Iris pigment epithelial cell (primary cell): ENCODE measurements around the gene FUBP1.
"Not testable (repeated sequence)": the region's sequence is repeated elsewhere in the genome, so short reads cannot be mapped to it uniquely, and the experiment has no call there.

Experiments
- DNase-seq: peaks from one replicate; pipeline ENCODE4 v3.0.0-alpha.2; 2011; ENCODE audit warnings: low read depth

FUBP1 gene

GRCh38 chr1:77978969-77979876, at the start of gene FUBP1:
TSS of gene FUBP1 (minus strand) at chr1:77979072. CDS start at chr1:77979004, 68 bp downstream.
- peak; percentile 99 for DNase-seq

- not testable (repeated sequence) for DNase-seq
Observed at GRCh38 chr1:78021134-78021533, 42.3 kb upstream of the FUBP1 start.

DNA sequence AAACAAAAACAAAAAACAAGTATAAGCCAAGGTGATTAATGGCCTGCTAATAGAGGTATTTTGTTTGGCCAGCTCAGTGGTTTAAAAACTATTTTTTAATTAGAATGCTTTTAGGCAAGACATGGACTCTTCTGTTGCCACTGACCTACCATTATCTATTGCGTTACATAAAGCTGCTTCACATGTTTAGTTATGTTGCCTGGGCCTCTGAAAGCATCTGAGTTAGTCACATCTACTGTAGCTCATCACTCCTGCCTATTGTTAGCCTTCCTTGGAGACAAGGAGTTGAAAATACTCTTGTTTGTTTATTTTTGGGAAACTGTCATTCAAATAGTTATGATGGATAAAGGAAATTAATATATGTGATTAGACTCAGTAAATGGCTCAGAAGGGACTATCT, 40.2 kb upstream of the FUBP1 start:
- no peak for DNase-seq

- no peak for DNase-seq
Observed at GRCh38 chr1:78015148-78015547, 36.3 kb upstream of the FUBP1 start.

DNA sequence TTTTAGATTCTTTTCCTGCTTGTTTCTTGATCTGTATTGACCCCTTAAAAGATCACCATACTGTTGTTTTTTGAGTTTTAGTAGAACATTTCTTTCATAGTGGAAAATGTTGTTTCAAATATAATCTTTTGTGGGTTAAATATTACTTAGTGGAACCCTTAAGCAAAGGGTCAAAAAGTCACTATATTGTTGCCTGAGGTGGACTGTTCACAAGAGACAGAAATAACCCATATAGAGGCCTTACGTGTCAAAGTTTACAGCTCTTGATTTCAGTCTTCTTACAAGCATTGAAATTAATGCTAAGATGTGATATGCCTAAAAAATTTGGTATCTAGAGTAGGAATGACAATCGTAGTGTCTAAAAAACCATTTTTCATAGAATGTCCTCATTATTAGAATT, 32.2 kb upstream of the FUBP1 start:
- no peak for DNase-seq

GRCh38 chr1:78009836-78010235, 31.0 kb upstream of the FUBP1 start:
- peak; percentile 36 for DNase-seq

GRCh38 chr1:78009276-78009675, 30.4 kb upstream of the FUBP1 start:
- DNase-seq: no peak

- DNase-seq: no peak
Observed at GRCh38 chr1:78007677-78008341, 28.9 kb upstream of the FUBP1 start.

GRCh38 chr1:78006521-78006920, 27.6 kb upstream of the FUBP1 start:
- DNase-seq: no peak

DNA sequence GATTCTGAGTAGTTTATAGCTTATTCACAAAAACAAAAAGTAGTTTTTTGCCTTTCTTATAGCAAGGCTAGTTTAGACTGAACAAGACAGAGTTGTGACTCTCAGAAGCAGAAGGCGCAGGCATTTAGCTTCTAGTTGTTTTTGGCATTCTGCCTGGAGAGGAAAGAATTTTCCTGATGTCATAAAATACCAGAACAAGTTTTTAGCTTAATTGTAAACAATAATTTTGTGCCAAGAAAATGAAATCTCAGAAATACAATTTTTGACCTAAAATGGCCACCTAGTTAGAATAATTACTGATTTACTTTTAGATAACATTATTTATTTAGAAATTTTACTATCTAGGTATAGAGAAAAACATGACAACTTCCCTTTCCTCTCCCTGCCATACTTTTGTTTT, 26.9 kb upstream of the FUBP1 start:
- DNase-seq: peak; percentile 91

DNA sequence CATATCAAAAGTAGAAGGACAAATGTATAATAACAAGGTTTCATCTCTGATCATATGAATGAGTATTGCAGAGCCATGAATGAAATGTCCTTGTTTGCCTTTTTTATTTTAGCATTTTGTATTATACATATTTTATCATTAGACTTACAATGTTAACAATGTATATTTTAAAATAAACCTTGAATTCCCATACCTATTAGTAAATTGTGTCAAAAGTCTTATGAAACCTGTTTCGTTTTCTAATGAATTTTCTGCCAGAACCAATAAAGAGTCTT, 26.5 kb upstream of the FUBP1 start:
- no peak for DNase-seq

DNA sequence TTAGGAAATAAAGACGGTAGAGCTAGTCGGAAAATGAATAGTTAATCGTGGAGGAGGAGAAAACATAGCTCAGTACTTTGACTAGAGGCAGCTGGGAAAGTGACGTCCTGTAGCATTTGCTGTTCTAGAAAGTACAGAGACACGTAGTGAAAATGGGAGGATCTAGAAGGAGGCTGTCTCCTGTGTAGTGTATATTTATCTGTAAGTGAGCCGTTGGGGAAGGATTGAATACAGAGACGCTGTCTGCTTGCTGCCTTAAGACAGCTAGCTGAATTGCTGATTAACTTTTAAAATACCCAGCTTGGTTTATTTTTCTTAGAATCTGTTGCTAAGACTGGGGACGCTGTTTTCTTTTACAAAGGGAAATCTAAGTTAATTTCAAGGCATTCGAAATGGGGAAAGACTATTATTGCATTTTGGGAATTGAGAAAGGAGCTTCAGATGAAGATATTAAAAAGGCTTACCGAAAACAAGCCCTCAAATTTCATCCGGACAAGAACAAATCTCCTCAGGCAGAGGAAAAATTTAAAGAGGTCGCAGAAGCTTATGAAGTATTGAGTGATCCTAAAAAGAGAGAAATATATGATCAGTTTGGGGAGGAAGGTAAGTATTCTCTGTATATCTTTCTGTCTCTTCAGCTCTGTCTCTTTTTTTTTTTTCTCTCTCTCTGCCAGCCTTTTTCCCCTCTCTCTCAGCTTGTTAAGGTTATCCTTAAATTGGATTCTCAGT, 26.0 kb upstream of the FUBP1 start, which contains the start of gene DNAJB4:
TSS of gene DNAJB4 (plus strand) at position 221 of the 729 bp plus-strand sequence. CDS start at position 393, 172 bp downstream.
- peak; percentile 99 for DNase-seq

- peak; percentile 84 for DNase-seq
Observed at GRCh38 chr1:78003882-78004718, 25.2 kb upstream of the FUBP1 start.

- DNase-seq: no peak
Observed at GRCh38 chr1:78003070-78003746, 24.3 kb upstream of the FUBP1 start.

DNA sequence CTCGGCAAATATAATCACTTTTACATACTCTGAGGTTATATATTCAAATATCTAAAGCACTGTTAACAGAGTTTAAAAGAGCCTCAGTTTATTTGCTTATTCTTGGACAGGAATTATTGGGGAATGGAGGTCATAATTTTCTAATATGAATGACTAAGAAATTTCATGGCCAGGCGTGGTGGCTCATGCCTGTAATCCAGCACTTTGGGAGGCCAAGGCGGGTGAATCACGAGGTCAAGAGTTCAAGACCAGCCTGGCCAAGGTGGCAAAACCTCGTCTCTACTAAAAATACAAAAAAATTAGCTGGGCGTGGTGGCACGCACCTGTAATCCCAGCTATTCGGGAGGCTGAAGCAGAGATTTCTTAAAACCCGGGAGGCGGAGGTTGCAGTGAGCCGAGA, 21.7 kb upstream of the FUBP1 start:
- DNase-seq: not testable (repeated sequence)

- no peak for DNase-seq
Observed at GRCh38 chr1:77996734-77997133, 17.9 kb upstream of the FUBP1 start.

DNA sequence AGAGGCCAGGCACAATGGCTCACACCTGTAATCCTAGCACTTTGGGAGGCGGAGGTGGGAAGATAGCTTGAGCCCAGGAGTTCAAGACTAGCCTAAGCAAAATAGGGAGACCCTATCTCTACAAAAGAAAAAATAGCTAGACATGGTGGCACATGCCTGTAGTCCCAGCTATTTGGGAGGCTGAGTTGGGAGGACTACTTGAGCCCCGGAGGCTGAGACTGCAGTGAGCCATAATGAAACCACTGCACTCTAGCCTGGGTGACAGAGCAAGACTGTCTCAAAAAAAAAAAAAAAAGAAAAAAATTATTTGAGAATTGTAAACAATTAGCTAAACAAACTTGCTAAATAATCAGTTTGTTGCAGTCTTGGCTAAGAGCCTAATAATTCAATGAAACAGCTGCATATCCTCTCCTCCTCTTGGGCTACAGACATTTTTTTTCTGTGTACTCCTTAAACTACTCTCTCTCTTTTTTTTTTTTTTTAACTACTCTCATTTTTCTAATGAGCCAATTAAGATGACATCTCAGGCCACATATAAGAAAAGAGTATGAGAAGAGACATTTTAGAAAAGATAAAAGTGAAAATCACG, 15.3 kb upstream of the FUBP1 start:
- no peak for DNase-seq

- peak; percentile 30 for DNase-seq
Observed at GRCh38 chr1:77991638-77992037, 12.8 kb upstream of the FUBP1 start.

DNA sequence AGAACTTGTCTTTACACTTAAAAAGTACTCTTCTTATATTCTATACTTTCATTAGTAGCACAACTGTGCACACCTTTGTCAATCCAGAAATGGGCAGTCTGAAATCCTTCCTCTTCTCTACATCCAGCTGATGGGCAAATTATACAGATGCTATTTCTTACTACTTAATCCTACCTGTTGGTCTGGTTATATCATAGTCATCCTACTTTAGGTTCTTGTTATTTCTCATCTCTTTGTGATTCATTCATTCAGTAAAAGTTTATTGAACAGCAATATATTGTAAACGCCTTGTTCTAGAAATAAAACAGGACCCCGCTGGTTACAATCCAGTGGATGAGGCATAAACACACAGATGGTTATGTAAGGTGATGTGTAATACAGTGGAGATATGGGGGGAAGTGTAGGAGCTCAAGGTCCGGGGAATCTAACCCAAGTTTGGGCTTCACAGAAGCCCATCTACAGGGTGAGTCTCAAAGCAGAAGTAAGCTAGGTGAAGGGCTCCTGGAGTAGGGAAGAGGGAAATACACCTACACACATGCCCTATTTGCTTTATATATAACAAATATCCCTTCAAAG, 11.8 kb upstream of the FUBP1 start:
- DNase-seq: no peak

DNA sequence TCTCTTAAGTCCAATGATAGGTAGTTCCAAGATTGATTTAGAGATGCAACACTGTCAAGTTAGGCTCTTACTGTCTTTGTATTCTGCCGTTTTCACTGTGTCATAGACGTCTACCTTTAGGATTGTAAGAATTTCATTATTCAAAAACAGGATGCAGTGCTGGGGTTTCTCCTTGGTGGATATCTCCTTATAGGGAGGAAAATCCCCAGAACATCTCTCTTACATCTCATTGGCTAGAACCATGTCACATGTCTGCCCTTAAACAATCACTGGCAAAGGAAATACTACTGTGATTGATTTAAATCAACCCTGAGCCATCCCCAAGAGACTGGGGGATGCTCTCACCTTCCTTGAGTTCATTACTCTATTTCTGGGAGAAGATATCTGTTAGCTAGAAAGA, 10.9 kb upstream of the FUBP1 start:
- DNase-seq: no peak

DNA sequence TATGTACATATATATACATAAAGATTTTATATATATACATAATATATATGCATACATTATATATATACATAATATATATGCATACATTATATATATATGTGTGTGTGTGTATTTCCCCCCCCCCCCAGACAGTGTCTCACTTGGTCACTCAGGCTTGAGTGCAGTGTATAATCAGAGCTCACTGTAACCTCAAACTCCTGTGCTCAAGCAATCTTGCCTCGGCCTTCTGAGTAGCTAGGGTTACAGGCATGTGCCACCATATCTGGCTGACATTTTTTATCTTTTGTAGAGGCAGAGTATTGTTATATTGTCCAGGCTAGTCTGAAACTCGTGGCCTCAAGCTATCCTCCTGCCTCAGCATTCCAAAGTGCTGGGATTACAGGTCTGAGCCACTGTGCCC, 9.0 kb upstream of the FUBP1 start:
- DNase-seq: no peak
